Progenitor cell of endocrine pancreas (in vitro differentiated cells): ENCODE measurements around the gene OVOL1. TPM values are rescaled to one million over a fixed set of nuclear protein-coding genes. Genes with fewer than 3 reads are reported as not detected.

Source experiments
- DNase-seq: peaks from one replicate; pipeline ENCODE4 v3.0.0; 2021; ENCODE audit warnings: low spot score; ENCODE audit not compliant: unreplicated experiment
- H3K27ac Mint-ChIP-seq: 2 replicates; pipeline ENCODE4 v1.8.0; 2021; ENCODE audit warnings: mild to moderate bottlenecking, moderate library complexity, mixed read lengths
- H3K27me3 Mint-ChIP-seq: 2 replicates; pipeline ENCODE4 v1.8.0; 2021; ENCODE audit warnings: mixed read lengths
- H3K36me3 Mint-ChIP-seq: 2 replicates; pipeline ENCODE4 v1.8.0; 2022; ENCODE audit warnings: mixed read lengths; ENCODE audit not compliant: insufficient read depth
- H3K4me1 Mint-ChIP-seq: 2 replicates; pipeline ENCODE4 v1.8.0; 2021; ENCODE audit warnings: low read depth, mixed read lengths
- H3K4me3 Mint-ChIP-seq: 2 replicates; pipeline ENCODE4 v1.8.0; 2021; ENCODE audit warnings: low read depth, mild to moderate bottlenecking, moderate library complexity, mixed read lengths
- H3K9me3 Mint-ChIP-seq: 2 replicates; pipeline ENCODE4 v1.8.0; 2021; ENCODE audit warnings: low read depth, mixed read lengths
- CTCF ChIP-seq: fragments of 200-600 bp; sonication (generic); IDR thresholded peaks from one replicate; pipeline ENCODE4 v1.5.0; 2021; ENCODE audit warnings: antibody characterized with exemption, mild to moderate bottlenecking; ENCODE audit not compliant: unreplicated experiment
- total RNA-seq: library from RNA; stranded (reverse); gene quantifications from 2 replicates; pipeline ENCODE4 v1.2.1, GENCODE V29; 2021

The OVOL1 gene
- total RNA-seq, 1 donor from 2014 or later, result 12.7 TPM

GRCh38 chr11:65790104-65790901 is 3.4 kb downstream of the OVOL1 start:
- Mint-ChIP-seq H3K36me3 (peaks cover 5% of the 10 kb centered on the region), H3K4me1 (peaks cover 21% of the 10 kb centered on the region), H3K9me3 (no peaks in the 10 kb centered on the region), H3K4me3 (no peak overlapping the region), H3K27ac (no peak overlapping the region), H3K27me3 (peaks cover 7% of the 10 kb centered on the region)
- TF ChIP-seq CTCF, result no peak
- DNase-seq, result no peak

GRCh38 chr11:65790902-65791650 is 4.2 kb downstream of the OVOL1 start:
- Mint-ChIP-seq H3K4me1 (peaks cover 20% of the 10 kb centered on the region), H3K27me3 (no peaks in the 10 kb centered on the region), H3K9me3 (no peaks in the 10 kb centered on the region), H3K27ac (no peak overlapping the region), H3K36me3 (peaks cover 6% of the 10 kb centered on the region), H3K4me3 (no peak overlapping the region)
- TF ChIP-seq CTCF, result no peak
- DNase-seq, result no peak

DNA sequence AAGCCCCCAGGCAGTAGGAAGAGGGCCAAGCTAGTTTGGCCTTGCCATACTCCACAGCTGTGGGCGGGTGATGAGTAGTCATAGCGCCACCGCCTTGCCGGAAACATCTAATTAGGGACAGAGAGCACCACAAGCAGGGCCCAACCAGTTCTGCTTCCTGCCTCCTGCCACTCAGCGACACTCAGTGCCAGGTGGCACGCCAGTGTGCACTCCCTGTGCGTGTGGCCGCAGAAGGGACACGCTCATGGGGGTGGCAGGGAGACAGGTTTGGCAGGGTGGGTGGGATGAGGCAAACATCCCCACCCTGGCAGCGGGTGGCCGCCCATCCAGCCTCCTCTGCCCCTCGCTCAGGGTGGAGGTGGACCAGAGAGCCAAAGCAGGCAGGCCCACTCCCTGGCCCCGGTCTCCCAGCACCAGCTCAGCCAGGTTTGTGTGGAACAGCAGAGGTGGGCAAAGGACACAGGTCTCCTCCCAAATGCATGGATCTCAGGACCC is 4.9 kb downstream of the OVOL1 start:
- Mint-ChIP-seq H3K4me3 (no peak overlapping the region), H3K36me3 (peaks cover 8% of the 10 kb centered on the region), H3K9me3 (no peaks in the 10 kb centered on the region), H3K27me3 (no peaks in the 10 kb centered on the region), H3K27ac (no peak overlapping the region), H3K4me1 (peaks cover 27% of the 10 kb centered on the region)
- TF ChIP-seq CTCF, result no peak
- DNase-seq, result no peak

DNA sequence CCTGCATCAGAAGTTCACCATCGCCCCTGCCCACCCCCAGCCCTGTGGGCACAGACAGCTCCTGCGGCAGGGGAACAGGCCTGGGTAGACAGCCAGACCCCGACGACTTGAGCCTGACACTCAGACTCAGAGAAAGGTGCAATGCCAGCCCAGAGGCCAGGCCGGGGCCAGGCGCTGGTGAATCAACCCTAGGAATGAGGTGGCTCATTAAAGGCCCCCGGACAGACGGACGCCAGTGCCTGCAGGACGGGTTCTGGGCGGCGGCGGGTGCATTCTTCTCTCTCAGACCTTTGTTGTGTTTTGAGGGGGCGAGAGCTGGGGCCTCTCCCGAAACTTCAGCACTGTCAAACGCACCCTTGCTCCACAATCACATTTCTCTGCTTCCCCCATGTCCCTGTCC is 5.6 kb downstream of the OVOL1 start:
- H3K9me3 Mint-ChIP-seq, result no peaks in the 10 kb centered on the region
- H3K4me1 Mint-ChIP-seq, result peaks cover 33% of the 10 kb centered on the region
- DNase-seq, result no peak
- peaks cover 8% of the 10 kb centered on the region for H3K36me3 Mint-ChIP-seq
- H3K27me3 Mint-ChIP-seq, result no peaks in the 10 kb centered on the region
- TF ChIP-seq CTCF, result no peak
- no peak overlapping the region for H3K4me3 Mint-ChIP-seq
- H3K27ac Mint-ChIP-seq, result peak overlapping the region; percentile 45

GRCh38 chr11:65793144-65793581 is 6.3 kb downstream of the OVOL1 start:
- peaks cover 8% of the 10 kb centered on the region for H3K36me3 Mint-ChIP-seq
- H3K4me3 Mint-ChIP-seq, result no peak overlapping the region
- TF ChIP-seq CTCF, result no peak
- H3K27me3 Mint-ChIP-seq, result no peaks in the 10 kb centered on the region
- H3K4me1 Mint-ChIP-seq, result peaks cover 33% of the 10 kb centered on the region
- no peaks in the 10 kb centered on the region for H3K9me3 Mint-ChIP-seq
- H3K27ac Mint-ChIP-seq, result no peak overlapping the region
- no peak for DNase-seq
